Right atrium auricular region (tissue), 2 donors: ENCODE results near the gene IL20RA. TPM values are rescaled to one million over a fixed set of nuclear protein-coding genes. Genes with fewer than 3 reads are reported as not detected.

Experiments
- DNase-seq: peaks from one replicate; pipeline ENCODE4 v3.0.0-alpha.2; 2019; ENCODE audit warnings: low spot score
- H3K27ac ChIP-seq, 2 donors: fragments of 200-600 bp; sonication (generic); 1 replicate in 1 of 2; 2 replicates in 1 of 2; pipeline ENCODE4 v1.5.1; 2016 to 2019
- H3K27me3 ChIP-seq, 2 donors: fragments of 200-600 bp; sonication (generic); one replicate each; pipeline versions ENCODE4 v1.5.1 to v1.6.0; 2017 to 2019
- H3K36me3 ChIP-seq: fragments of 200-600 bp; sonication (generic); one replicate; pipeline ENCODE4 v1.5.1; 2016
- H3K4me1 ChIP-seq, 2 donors: fragments of 200-600 bp; sonication (generic); one replicate each; pipeline versions ENCODE4 v1.5.1 to v1.6.0; 2017 to 2019
- H3K4me3 ChIP-seq, 2 donors: fragments of 200-600 bp; sonication (generic); 1 replicate in 1 of 2; 2 replicates in 1 of 2; pipeline ENCODE4 v1.5.1; 2017 to 2019; ENCODE audit warnings: mild to moderate bottlenecking in 1 of 2, moderate library complexity in 1 of 2
- H3K9me3 ChIP-seq, 2 donors: fragments of 200-600 bp; sonication (generic); one replicate each; pipeline ENCODE4 v1.5.1; 2019
- total RNA-seq, 2 donors: library from RNA; depleted of rRNA; stranded (reverse); fragments of >200 nt; gene quantifications; one replicate each; pipeline ENCODE4 v1.1.0, GENCODE V29; 2016
- TF ChIP-seq, protein P1 (sequence below), 2 donors: fragments of 200-600 bp; sonication (generic); IDR thresholded peaks; one replicate each; pipeline ENCODE4 v1.5.1; 2019; ENCODE audit warnings: antibody characterized with exemption in 2 of 2

The IL20RA gene
- total RNA-seq, 2 donors from 2014 or later, result 0.12 to 5.0 TPM

DNA sequence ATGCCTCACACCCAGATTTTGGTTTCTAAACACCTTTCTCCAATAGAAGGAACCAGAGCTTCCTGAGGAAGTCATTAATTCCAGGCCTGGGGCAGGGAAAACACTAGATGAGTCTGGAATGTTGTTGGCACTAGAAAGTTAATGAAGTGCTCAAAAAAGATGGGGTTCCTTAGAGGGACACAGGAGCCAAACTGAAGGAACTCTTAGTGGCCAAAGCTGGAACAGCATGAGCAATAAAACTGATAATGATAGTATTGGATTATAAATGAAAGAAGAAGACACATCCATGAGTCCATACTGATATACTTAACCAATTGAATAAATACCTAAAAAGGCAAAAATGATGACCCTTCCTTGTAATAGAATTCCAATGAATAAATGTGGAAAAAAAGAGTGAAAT, 4.4 kb downstream of the IL20RA start:
- Histone ChIP-seq H3K36me3 (no peaks in the 10 kb centered on the region), H3K27ac (no peak overlapping the region), H3K27me3 (no peaks in the 10 kb centered on the region), H3K9me3 (no peaks in the 10 kb centered on the region), H3K4me3 (no peak overlapping the region), H3K4me1 (peaks cover 0 to 3% of the 10 kb centered on the region in 2 donors)
- TF ChIP-seq, protein P1, sequence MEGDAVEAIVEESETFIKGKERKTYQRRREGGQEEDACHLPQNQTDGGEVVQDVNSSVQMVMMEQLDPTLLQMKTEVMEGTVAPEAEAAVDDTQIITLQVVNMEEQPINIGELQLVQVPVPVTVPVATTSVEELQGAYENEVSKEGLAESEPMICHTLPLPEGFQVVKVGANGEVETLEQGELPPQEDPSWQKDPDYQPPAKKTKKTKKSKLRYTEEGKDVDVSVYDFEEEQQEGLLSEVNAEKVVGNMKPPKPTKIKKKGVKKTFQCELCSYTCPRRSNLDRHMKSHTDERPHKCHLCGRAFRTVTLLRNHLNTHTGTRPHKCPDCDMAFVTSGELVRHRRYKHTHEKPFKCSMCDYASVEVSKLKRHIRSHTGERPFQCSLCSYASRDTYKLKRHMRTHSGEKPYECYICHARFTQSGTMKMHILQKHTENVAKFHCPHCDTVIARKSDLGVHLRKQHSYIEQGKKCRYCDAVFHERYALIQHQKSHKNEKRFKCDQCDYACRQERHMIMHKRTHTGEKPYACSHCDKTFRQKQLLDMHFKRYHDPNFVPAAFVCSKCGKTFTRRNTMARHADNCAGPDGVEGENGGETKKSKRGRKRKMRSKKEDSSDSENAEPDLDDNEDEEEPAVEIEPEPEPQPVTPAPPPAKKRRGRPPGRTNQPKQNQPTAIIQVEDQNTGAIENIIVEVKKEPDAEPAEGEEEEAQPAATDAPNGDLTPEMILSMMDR (IDR thresholded peaks at IDR 0.05), result no peak
- DNase-seq, result no peak

DNA sequence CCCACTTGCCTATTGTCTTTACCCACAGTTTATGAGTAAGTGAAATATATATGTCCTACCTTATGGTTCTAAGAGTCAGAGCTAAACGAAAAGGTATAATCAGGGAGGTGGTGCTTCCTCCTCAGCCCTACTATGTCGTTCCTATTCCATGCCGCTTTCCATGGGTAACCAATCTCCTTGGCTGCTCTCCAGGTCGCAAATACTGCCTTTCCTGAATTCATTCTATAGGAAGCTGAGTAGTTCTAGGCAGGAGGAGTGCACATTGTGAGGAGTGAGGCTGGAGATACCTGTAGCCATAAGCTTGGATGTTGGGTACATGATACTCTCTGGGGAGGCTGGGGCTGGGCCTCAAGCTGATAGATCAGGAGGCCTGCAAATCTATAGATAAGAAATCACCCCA, 5.8 kb downstream of the IL20RA start:
- TF ChIP-seq, protein P1 (IDR thresholded peaks at IDR 0.05), result no peak
- Histone ChIP-seq H3K9me3 (no peaks in the 10 kb centered on the region), H3K27me3 (no peaks in the 10 kb centered on the region), H3K27ac (no peak overlapping the region), H3K4me3 (no peak overlapping the region), H3K36me3 (no peaks in the 10 kb centered on the region), H3K4me1 (no peaks in the 10 kb centered on the region)
- DNase-seq, result no peak

DNA sequence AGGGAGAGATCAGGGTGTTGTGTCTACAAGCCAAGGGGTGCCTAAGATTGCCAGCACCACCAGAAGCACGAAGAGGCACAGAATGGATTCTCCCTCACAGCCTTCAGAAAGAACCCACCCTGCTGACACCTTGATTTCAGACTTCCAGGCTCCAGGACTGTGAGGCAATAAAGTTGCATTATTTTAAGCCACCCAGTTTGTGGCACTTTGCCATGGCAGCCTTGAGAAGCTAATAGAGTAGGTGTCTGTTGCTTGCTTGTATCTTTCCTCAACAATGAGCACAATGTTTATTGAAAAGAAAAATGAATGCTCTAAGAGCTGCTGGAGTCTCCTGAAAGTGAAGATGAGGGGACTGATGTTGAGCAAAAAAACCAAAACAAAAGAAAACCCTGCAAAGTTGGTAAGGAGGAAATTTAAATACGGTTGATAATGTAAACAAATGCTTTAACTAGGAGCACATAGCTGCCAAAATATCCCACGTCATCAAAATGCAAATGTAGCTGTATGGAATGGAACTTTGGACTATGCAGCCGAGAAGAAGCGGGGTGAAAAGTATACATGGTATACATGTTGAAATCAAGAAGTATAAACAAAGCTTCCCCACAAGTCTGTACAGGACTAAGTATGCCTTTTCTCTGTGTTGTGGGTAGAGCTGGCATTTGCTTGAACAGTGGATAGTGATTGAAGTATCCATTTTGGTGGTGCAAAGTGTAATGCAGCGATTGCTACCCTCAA, 8.0 kb downstream of the IL20RA start:
- no peak for DNase-seq
- no peaks in the 10 kb centered on the region for H3K9me3 ChIP-seq
- no peaks in the 10 kb centered on the region for H3K4me1 ChIP-seq
- no peaks in the 10 kb centered on the region for H3K27me3 ChIP-seq
- H3K27ac ChIP-seq, result no peak overlapping the region
- no peaks in the 10 kb centered on the region for H3K36me3 ChIP-seq
- TF ChIP-seq, protein P1 (IDR thresholded peaks at IDR 0.05), result no peak
- no peak overlapping the region for H3K4me3 ChIP-seq

DNA sequence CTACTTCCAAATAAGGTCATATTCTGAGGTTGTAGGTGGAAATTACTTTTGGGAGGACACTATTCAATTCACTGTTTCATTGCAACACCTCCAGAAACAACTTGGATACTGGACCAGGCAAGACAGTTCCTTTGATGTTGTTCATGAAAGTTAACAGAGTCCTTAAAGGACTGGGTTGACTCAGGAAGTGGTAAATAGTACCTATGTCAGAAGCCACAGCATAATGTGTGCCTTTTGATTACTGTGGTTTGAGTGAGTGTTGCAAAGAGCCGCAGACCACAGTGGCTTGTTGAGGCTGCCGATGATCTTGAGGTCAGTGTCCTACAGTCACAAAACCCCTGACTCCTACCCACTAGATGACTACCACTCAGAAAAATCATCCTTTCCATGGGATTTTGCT, 10.9 kb downstream of the IL20RA start:
- DNase-seq, result no peak
- H3K9me3 ChIP-seq, result no peaks in the 10 kb centered on the region
- TF ChIP-seq, protein P1 (IDR thresholded peaks at IDR 0.05), result no peak
- H3K4me1 ChIP-seq, result no peaks in the 10 kb centered on the region
- H3K36me3 ChIP-seq, result no peaks in the 10 kb centered on the region
- H3K27ac ChIP-seq, result no peak overlapping the region
- H3K27me3 ChIP-seq, result no peaks in the 10 kb centered on the region
- H3K4me3 ChIP-seq, result no peak overlapping the region

DNA sequence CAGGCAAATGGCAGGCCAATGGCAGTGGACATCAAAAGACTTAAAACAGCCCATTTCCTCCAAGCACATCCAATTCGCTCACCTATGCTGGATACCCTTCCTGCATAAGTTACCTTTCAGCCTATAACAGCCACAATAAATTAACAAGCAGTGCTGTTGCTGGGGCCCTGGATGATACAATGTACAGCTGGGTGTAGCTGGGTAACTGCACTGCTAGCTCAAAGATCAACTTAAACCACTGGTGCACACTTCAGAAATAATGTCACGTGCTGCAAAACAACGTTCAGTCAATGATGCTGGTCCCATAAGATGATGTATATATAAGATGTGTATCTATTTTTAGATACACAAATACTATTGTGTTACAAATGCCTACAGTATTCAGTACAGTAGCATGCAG, 13.6 kb downstream of the IL20RA start:
- no peak overlapping the region for H3K4me3 ChIP-seq
- H3K36me3 ChIP-seq, result no peaks in the 10 kb centered on the region
- no peak for DNase-seq
- no peak overlapping the region for H3K27ac ChIP-seq
- TF ChIP-seq, protein P1 (IDR thresholded peaks at IDR 0.05), result no peak
- no peaks in the 10 kb centered on the region for H3K9me3 ChIP-seq
- no peaks in the 10 kb centered on the region for H3K4me1 ChIP-seq
- H3K27me3 ChIP-seq, result no peaks in the 10 kb centered on the region

DNA sequence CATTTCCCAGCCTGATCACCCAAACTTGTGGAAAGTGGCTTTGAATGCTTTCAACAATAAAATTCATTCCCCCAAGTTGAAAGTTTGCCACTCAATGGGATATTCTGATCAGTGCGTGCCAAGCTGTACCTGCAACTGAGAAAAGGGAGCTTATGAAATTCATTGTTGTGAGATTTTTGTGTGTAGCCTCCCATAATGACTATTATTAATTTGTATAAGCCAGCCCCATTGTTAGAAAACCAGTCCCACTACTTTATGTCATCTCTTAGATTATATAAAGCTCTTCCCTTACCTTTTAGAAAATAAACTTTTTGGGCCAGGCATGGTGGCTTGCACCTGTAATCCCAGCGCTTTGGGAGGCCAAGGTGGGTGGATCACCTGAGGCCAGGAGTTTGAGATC, 15.9 kb downstream of the IL20RA start:
- H3K4me3 ChIP-seq, result no peak overlapping the region
- H3K36me3 ChIP-seq, result no peaks in the 10 kb centered on the region
- H3K27me3 ChIP-seq, result no peaks in the 10 kb centered on the region
- H3K27ac ChIP-seq, result no peak overlapping the region
- no peaks in the 10 kb centered on the region for H3K4me1 ChIP-seq
- TF ChIP-seq, protein P1 (IDR thresholded peaks at IDR 0.05), result no peak
- no peak for DNase-seq
- no peaks in the 10 kb centered on the region for H3K9me3 ChIP-seq
